Activated effector memory CD4-positive, alpha-beta T cell treated with Interleukin-2 at 50 U/mL for 16 hours (primary cell): ENCODE measurements around the gene ABCG5.
A peak's percentile ranks its signal among the peaks of the same experiment; 100 is the strongest.

Experiments used
- DNase-seq: peaks from one replicate; pipeline ENCODE4 v3.0.0-alpha.2; 2020

ABCG5 gene

DNA sequence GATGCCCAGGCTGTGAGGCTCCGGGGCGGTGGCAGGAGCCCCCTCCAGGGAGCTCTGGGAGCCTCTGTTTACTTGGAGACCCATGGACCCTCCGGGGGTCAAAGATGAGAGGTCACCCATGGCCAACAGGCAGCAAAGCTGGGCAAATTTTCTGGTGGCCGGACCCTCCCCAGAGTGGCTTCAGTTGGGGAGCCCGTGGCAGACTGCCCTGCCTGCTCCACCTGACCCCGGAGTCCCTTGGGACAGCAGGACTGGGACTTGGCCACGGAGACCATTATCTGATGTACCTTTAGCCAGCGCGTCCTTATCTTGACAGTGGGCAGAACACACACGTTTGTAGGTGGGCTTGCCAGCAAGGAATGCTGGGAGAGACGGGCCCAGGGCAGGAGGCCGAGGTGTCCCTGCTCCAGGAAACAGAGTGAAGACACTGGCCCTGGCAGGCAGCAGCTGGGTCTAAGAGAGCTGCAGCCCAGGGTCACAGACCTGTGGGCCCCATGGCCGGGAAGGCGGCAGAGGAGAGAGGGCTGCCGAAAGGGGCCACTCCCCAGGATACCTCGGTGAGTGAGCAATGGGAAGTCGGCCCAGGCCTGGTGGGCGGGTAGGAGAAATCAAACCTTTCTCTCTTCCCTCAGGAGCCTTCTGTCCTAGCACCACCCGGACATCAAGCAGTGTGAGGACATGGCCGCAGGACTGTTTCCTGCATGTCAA lies at the start of gene ABCG5, which contains the start of gene ABCG8:
Gene ABCG5 (minus strand): TSS at position 280 of the 708 bp plus-strand sequence. CDS start 160 bp downstream, at position 120.
Gene ABCG8 (plus strand): TSS at position 412 of the 708 bp plus-strand sequence. CDS start 83 bp downstream, at position 495.
- no peak for DNase-seq

DNA sequence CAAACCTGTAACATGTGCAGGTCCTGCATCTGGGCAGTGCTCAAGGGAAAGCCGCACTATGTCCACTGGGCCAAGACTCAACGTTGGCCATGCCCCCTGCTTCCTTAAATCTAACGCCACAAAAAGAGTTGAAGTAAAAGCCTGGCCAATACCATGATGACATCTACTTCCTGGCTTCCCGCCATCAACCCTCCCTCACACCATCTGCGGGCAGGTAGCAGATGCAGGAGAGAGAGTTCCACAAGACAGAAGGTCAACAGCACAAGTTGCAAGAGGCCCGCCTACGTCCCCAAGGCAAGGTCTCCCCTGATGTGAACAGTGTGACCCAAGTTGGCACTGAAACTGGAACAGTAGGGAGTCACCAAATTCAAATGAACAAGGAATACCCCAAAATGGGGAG lies 48.5 kb upstream of the ABCG5 start:
- DNase-seq: no peak

DNA sequence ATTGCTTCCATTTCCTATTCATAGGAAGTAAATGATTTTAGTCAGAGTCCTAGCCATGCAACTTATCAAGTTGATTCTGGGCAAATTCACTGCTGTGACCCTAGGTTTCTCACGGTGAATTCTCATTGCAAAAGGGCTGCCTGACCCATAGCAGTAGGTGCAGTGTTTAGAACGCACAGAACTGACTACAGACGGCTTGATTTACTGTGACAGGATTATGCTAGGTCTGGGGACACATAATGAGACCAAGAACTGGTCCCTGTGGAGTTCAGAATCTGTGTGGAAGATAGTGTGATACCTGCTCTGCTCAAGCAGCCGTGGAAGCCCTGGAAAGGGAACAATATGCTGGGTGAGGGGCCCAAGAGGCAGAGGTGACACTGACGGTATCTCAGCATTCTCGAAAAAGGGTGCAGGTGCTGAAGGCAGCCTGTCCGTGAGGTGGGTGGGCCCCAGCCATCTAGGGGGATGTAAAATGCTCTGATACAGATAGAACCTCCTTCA lies 46.5 kb upstream of the ABCG5 start:
- no peak for DNase-seq

- no peak for DNase-seq
These were observed 46.0 kb upstream of the ABCG5 start for GRCh38 chr2:43884689-43885088.

DNA sequence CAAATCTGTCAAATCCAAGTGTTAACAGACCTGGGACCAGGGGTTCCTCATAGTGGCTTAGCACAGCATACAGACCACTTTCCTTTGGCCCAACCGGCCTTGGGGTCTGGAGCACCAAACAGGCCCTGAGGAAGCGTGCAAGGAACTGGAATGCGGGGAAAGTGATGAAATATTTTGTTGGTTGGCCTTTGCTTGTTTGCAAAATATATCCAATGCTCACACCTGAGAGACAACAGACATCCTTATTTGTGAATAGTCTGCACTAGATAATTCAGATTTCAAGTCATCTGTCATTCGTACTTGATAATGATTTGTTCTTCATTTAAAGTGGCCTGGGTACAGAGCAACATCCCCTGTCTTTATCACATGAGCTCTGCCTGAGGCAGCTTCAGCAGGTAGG lies 43.7 kb upstream of the ABCG5 start:
- DNase-seq: no peak

DNA sequence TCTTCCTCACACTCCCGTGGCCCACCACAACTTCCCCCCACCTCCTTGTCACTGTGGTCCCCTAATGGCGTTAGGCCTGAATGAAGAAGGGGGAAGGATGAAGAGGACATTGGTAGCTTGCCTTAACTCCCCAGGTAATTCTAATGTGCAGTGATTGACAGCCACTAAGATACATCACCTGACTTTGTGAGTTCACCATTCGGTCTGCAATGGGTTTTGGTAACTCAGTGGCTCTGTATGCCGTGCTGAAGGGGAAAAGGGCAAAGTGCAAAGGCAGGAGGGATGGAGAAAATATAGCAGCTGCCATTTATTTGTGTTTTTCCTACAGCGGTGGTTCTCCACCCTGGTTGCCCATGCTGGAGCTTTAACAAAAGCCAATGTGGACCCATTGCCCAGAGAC lies 42.3 kb upstream of the ABCG5 start:
- no peak for DNase-seq

DNA sequence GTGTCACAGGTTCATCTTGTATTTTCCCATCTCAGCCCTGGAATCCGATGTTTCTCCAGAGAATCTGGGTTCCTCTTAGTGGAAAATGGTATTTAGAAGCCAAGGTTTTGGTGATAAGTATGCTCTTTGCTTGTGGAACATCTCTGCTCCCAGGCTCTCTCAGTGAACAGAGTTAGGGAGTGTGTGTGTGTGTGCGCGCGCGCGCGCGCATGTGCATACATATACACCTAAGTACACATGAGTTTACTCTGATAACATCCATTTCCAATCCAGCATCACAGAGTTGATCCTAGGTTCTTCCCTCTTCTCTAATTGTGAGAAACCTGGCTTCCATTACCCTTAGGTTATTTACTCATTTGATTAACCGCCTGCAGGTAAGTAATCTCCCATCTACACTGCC lies 41.8 kb upstream of the ABCG5 start:
- DNase-seq: no peak

DNA sequence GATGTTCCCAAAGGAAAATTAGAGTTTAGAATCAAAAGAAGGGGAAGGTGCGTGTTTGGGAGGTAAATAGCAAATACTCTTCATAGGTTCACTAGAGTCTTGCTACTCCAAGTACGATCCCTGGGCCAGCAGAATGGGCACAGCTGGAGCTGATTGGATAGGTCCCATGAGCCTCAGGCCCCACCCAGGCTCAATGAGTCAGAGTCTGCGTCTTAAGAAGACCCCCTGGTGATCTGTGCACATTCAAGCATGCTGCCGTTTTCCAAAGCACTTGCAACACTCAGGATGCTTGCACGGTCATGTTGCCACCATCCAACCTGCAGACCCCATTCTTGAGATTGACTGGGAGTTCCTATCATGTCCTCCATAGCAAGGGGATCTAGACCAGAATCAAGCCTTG lies 40.6 kb upstream of the ABCG5 start:
- no peak for DNase-seq

DNA sequence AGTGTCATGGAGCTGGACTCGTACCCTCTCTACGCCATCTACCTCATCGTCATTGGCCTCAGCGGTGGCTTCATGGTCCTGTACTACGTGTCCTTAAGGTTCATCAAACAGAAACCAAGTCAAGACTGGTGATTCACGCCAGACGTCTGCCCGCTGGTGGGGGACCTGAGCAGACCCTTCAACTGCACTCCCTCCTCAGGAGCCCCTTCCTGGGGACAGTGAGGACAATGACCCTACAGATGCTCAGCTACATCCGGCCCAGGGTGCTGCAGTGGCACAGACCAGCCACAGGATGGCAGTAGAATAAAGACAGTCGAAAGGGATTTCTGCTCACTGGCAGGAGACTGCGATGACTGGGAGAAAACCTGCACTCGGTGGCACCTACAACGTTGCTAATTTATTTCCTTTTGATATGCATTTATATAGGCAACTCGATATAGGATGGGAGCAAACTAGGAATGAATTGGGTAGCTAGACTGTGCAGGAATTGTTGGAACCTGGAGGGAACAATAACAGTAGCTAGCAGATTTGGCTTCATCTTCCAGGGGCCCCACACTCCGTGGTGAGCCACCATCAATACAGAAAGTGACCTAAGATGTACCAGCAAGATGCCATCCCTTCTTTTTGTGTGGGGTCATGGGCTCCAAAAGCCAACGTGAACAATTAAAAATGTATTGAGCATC lies 39.3 kb upstream of the ABCG5 start:
- peak; percentile 31 for DNase-seq

- no peak for DNase-seq
These were observed 36.3 kb upstream of the ABCG5 start for GRCh38 chr2:43874776-43875451.

DNA sequence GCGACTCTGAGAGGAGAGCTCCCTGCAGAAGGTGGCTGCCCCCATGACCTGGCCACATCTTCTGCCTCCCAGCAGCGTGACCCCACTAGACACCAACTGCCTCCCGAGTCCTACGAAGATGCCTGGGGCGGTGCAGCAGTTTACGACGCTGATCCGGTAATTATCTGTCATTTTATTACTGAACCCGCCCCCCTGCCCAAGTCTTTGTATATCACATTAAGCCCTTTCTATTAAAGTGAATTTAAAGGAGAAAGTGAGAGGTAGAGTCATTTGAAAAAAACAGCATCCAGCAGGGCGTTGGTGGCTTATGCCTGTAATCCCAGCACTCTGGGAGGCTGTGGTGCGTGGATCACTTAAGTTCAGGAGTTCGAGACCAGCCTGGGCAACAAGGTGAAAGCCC lies 33.5 kb upstream of the ABCG5 start:
- DNase-seq: no peak

DNA sequence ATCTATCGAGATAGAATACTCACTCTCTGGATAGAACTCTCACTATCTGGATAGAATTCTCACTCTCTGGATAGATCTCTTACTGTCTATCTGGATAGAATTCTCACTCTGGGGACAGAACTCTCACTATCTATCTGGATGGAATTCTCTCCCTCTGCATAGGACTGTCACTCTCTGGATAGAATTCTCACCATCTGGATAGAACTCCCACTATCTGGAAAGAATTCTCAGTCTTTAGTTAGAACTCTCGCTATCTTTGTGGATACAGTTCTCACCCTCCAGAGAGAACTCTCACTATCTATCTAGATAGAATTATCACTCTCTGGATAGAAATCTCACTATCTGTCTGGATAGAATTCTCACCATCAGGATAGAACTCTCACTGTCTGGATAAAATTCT lies 16.7 kb upstream of the ABCG5 start:
- DNase-seq: no peak

- no peak for DNase-seq
These were observed 16.0 kb upstream of the ABCG5 start for GRCh38 chr2:43854671-43855070.

- DNase-seq: no peak
These were observed 14.8 kb upstream of the ABCG5 start for GRCh38 chr2:43853141-43854081.

DNA sequence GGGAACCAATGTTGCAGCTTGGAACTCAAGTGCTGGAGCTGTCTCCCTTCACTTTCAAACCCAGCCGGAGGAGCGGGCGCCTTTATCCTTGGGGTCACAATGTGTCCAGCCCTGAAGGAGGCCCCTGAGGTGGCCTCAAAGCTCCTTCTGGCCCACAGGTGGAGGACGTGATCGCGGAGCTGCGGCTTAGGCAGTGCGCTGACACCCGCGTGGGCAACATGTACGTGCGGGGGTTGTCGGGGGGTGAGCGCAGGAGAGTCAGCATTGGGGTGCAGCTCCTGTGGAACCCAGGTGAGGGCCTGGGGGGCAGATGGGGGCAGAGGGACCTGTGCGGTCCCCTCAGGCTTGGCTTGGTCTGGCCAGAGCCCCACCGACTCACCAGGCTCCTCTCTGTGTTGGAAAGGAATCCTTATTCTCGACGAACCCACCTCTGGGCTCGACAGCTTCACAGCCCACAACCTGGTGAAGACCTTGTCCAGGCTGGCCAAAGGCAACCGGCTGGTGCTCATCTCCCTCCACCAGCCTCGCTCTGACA lies 13.6 kb upstream of the ABCG5 start:
- no peak for DNase-seq

DNA sequence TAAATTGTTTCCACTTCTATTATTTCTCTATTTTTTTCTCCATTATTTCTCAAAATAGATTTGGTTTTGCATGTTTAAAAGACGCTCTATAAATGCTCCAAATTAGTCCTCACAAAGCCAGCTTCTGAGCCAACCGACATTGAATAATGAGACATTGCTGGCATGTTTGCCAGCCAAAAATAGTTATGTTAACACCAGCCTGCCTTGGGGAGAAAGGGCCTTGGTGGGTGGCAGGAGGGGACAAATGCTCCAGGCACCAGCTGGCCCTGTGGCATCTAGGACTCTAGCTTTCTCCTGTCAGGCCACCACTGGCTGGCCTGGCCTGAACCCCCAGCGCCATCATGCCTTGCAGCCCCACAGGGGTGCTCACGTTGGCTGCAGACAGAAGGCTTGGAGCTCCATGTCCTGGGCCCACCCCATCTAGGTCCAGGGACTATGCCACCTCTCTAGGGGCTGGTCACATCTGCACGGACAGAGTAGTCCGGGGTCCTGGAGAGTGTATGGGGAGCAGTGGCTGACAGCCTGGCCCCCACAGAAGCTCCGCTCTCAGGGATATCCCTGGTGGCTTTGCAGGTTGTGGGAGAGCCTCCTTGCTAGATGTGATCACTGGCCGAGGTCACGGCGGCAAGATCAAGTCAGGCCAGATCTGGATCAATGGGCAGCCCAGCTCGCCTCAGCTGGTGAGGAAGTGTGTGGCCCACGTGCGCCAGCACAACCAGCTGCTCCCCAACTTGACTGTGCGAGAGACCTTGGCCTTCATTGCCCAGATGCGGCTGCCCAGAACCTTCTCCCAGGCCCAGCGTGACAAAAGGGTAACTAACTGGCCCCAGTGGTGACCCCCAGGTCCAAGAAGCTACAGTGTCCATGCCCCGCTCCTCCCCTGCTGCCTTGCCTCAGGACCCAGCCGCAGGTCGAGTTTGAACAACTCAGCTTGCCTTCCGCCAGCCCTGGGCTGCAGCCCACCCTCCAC lies 12.7 kb upstream of the ABCG5 start:
- no peak for DNase-seq

- DNase-seq: no peak
These were observed 9.6 kb upstream of the ABCG5 start for GRCh38 chr2:43848214-43848613.

DNA sequence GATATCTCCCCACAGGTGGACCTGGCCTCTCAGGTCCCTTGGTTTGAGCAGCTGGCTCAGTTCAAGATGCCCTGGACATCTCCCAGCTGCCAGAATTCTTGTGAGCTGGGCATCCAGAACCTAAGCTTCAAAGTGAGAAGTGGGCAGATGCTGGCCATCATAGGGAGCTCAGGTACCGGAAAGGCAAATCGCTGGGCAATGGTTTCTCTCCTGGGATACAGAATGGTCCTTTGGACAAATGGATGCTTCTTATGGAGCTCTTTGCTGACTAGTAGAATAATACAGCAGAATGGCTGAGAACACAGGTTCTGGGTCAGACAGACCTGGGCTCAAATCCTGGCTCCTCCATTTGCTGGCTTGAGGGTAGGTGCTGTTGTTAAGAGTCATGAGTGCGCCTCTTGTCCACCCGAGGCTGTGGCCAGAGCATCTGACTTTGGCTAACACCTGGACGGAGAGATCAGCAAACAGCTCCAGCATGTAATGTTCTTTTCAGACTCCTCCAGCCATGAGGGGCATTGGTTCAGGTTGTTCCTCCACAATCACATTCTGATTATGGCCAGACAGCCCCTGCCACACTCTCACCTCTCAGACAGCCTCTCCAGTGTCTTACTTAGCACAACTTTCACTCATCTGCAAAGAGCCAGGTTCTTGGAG lies 7.6 kb upstream of the ABCG5 start:
- no peak for DNase-seq

DNA sequence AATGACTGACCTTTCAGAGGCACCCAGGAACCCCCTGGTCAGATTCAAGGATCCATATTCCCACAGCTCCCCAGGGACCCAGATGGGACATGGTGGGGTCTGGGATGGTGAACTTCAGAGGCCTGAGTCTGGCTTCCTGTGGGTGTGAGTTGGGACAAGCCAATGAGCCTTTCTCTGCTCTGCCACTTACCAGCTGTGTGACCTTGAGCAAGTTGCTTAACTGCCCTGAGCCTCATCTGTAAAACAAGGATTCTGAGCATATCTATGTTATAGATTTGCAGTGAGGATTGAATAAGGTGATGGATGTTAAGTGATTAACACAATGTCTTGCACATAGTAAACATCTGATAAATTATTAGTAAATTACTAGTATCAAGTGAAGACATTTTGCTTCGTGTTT lies 6.5 kb upstream of the ABCG5 start:
- no peak for DNase-seq

- DNase-seq: no peak
These were observed 4.2 kb upstream of the ABCG5 start for GRCh38 chr2:43842866-43843226.
